Ishikawa (cell line): ENCODE data around the gene ASCC1.

Experiments
- EP300 ChIP-seq: IDR thresholded peaks from 2 replicates; pipeline ENCODE4 v1.6.1; 2012; ENCODE audit warnings: borderline replicate concordance
- RAD21 ChIP-seq: IDR thresholded peaks from 2 replicates; pipeline ENCODE4 v1.6.1; 2012; ENCODE audit warnings: low read depth
- REST ChIP-seq: IDR thresholded peaks from 2 replicates; pipeline ENCODE4 v1.6.1; 2012; ENCODE audit warnings: low read depth, mild to moderate bottlenecking
- TAF1 ChIP-seq: IDR thresholded peaks from 2 replicates; pipeline ENCODE4 v1.6.1; 2012; ENCODE audit warnings: low read depth, mild to moderate bottlenecking
- YY1 ChIP-seq: IDR thresholded peaks from 2 replicates; pipeline ENCODE4 v1.6.1; 2012; ENCODE audit warnings: low read depth

GRCh38 chr10:72073708-72074573, 142.1 kb downstream of the ASCC1 start:
- no peak for TF ChIP-seq EP300
- no peak for TF ChIP-seq REST
- TF ChIP-seq TAF1 = no peak
- no peak for TF ChIP-seq RAD21
- TF ChIP-seq YY1 = no peak
